A673 (cell line): ENCODE measurements around the gene BCO1. TPM values are rescaled to one million over a fixed set of nuclear protein-coding genes. Genes with fewer than 3 reads are reported as not detected.

ENCODE experiments used
- BruUV-seq: library from RNA; stranded (reverse); fragments of 400-500 nt; replicated peaks from 2 replicates; lab custom pipeline; 2021; lab: Mats Ljungman, UMichigan
- CTCF ChIA-PET: fragments of 300-600 bp; sonication (Branson Sonifier 250); formaldehyde crosslinking; loops from one replicate; lab custom pipeline; 2022; ENCODE audit warnings: antibody characterized with exemption; lab: Charles Lee
- POLR2A ChIA-PET: fragments of 300-600 bp; sonication (Branson Sonifier 250); formaldehyde crosslinking; loops from one replicate; lab custom pipeline; 2022; ENCODE audit warnings: antibody characterized with exemption; ENCODE audit not compliant: low non-redundant PET; lab: Charles Lee
- DNase-seq: peaks from one replicate; pipeline ENCODE4 v3.0.0-alpha.2; 2015; ENCODE audit warnings: low spot score
- H3K27ac ChIP-seq: fragments of 200-600 bp; sonication (generic); 2 replicates; pipeline ENCODE4 v1.5.1; 2016; ENCODE audit warnings: mixed run types, low read depth, mild to moderate bottlenecking, mixed read lengths, antibody characterized with exemption, low read length; ENCODE audit not compliant: poor library complexity, severe bottlenecking
- H3K27me3 ChIP-seq: fragments of 200-600 bp; sonication (generic); replicated peaks from 2 replicates; pipeline ENCODE4 v1.6.1; 2017; ENCODE audit warnings: mixed run types, low read depth, mild to moderate bottlenecking, mixed read lengths, antibody characterized with exemption, low read length; ENCODE audit not compliant: insufficient read depth, poor library complexity
- H3K36me3 ChIP-seq: fragments of 200-600 bp; sonication (generic); 2 replicates; pipeline ENCODE4 v1.6.1; 2016; ENCODE audit warnings: mixed run types, mild to moderate bottlenecking, mixed read lengths, antibody characterized with exemption, low read length; ENCODE audit not compliant: insufficient read depth, poor library complexity, severe bottlenecking
- H3K4me1 ChIP-seq: fragments of 200-600 bp; sonication (generic); 2 replicates; pipeline ENCODE4 v1.6.1; 2017; ENCODE audit warnings: mixed run types, mild to moderate bottlenecking, mixed read lengths, antibody characterized with exemption, low read length; ENCODE audit not compliant: insufficient read depth, poor library complexity, severe bottlenecking
- H3K4me3 ChIP-seq: fragments of 200-600 bp; sonication (generic); 2 replicates; pipeline ENCODE4 v1.5.1; 2016; ENCODE audit warnings: low read depth, mixed run types, mild to moderate bottlenecking, mixed read lengths, low read length; ENCODE audit not compliant: poor library complexity, severe bottlenecking
- H3K9me3 ChIP-seq: fragments of 200-600 bp; sonication (generic); 2 replicates; pipeline ENCODE4 v1.6.1; 2016; ENCODE audit warnings: mixed run types, low read depth, mild to moderate bottlenecking, mixed read lengths, antibody characterized with exemption, low read length; ENCODE audit not compliant: poor library complexity, severe bottlenecking
- CTCF ChIP-seq: fragments of 300-800, 200-600 bp; sonication (generic); conservative IDR thresholded peaks from 2 replicates; pipeline ENCODE4 v1.5.1; 2017; ENCODE audit warnings: low read depth, mild to moderate bottlenecking, antibody characterized with exemption, low read length, moderate library complexity, mixed read lengths
- EZH2 ChIP-seq: fragments of 200-600 bp; sonication (generic); IDR thresholded peaks from 2 replicates; pipeline ENCODE4 v1.6.1; 2017; ENCODE audit warnings: borderline replicate concordance, low read depth, mild to moderate bottlenecking, mixed read lengths, antibody characterized with exemption, low read length; ENCODE audit not compliant: poor library complexity, severe bottlenecking
- intact Hi-C: fragments of 100-400 bp; cut with micrococcal nuclease; formaldehyde crosslinking; loops from one replicate; pipeline ENCODE4 v1.10.0; 2022; ENCODE audit not compliant: unreplicated experiment
- total RNA-seq: library from RNA; stranded (reverse); gene quantifications from 2 replicates; pipeline ENCODE4 v1.2.3, GENCODE V29; 2021

The BCO1 gene
- total RNA-seq, 1 experiment from 2014 or later: 0.19 TPM

DNA sequence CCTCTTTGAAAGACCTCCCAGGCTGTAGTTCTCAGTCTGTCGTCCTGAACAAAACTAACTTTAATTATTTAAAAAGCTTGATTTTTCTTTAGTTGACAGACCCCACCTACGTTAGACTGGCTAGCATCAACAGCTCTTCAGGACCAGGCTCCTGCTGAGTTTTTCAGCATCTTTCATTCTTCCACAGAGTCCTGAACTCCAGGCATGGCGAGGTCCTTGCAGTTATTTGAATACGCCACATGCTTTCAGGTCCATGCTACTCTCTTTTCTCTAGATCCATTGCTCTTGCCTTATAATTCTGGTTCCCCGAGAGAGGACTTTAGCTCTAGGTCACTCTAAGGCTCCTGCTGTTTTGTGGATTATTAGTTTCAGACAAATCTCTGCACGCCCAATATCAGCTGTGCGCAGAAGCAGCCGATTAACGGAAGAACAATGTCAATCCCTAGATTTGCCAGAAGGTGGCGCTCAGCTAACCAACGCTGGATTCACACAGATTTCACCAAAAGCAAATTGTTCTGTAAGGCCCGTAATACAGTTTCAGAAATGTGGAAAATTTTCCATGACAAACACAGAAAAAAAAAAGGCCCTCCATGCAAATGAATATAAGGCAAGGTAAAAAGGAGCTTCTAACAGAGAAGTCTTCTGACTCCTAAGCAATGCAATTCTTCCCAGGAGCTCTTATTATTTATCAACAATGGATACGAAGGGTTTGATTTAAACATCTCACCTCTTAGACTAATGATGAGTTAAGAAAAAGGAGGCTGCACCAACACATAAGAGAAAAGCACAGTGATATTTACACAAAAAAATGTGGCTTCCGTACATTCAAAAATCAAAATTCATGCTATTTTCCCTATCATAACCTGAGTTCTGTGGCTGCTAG is 33.5 kb upstream of the BCO1 start:
- Histone ChIP-seq H3K27me3 (peaks cover 1% of the 10 kb centered on the region), H3K9me3 (no peaks in the 10 kb centered on the region), H3K4me1 (no peaks in the 10 kb centered on the region), H3K4me3 (no peak overlapping the region), H3K27ac (no peak overlapping the region), H3K36me3 (no peaks in the 10 kb centered on the region)
- ChIA-PET POLR2A (no interaction called here), CTCF (interaction anchor here (0.6 to 0.7 kb wide), 2 partner anchors 12 to 16 kb away, joined by 3 read pairs; no protein-coding TSS in a partner anchor)
- TF ChIP-seq CTCF (peak; percentile 80), EZH2 (no peak)
- peak; percentile 67 for DNase-seq
- intact Hi-C loops: loop anchor here (2.0 kb wide), 1 partner anchor 534 kb away; no protein-coding TSS in a partner anchor
- BruUV-seq: no TSS peak

GRCh38 chr16:81207076-81207475 is 31.4 kb upstream of the BCO1 start:
- H3K9me3 ChIP-seq: no peaks in the 10 kb centered on the region
- no peaks in the 10 kb centered on the region for H3K36me3 ChIP-seq
- no TSS peak for BruUV-seq
- ChIA-PET CTCF (no interaction called here), POLR2A (interaction anchor here (0.6 kb wide), 1 partner anchor 725 kb away, joined by 4 read pairs; no protein-coding TSS in a partner anchor)
- H3K27ac ChIP-seq: no peak overlapping the region
- H3K4me3 ChIP-seq: no peak overlapping the region
- TF ChIP-seq EZH2 (no peak), CTCF (no peak)
- no peak for DNase-seq
- no peaks in the 10 kb centered on the region for H3K27me3 ChIP-seq
- H3K4me1 ChIP-seq: peaks cover 16% of the 10 kb centered on the region
- intact Hi-C loops: no loop called here

DNA sequence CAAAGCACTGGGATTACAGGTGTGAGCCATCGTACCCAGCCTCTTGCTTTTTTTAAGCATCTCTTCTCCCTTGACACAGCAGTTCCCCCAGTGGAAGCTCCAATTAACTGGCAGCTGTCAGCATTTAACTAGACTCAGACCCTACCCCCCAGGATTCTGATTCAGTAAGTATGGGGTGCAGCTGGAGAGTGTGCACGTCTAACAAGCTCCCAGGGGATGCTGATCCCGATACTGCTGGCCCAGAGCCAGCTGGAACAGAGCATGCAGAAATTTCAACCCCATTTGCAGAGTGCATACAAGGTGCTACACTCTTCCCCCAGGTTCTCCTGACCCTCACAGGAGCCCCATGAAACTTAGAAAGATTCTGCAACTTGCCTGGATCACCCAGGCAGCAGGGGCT is 27.7 kb upstream of the BCO1 start:
- no peak for TF ChIP-seq CTCF
- no peak for TF ChIP-seq EZH2
- CTCF ChIA-PET: no interaction called here
- Histone ChIP-seq H3K4me3 (no peak overlapping the region), H3K36me3 (no peaks in the 10 kb centered on the region), H3K9me3 (no peaks in the 10 kb centered on the region), H3K4me1 (peaks cover 30% of the 10 kb centered on the region), H3K27ac (no peak overlapping the region), H3K27me3 (no peaks in the 10 kb centered on the region)
- intact Hi-C loops: loop anchor here (5.0 to 10.0 kb wide), 2 partner anchors 106 to 176 kb away; partner anchors contain the start of gene ATMIN
- peak; percentile 65 for DNase-seq
- POLR2A ChIA-PET: no interaction called here
- BruUV-seq: no TSS peak
